Endothelial cell of umbilical vein (primary cell): ENCODE measurements around the gene RAP1GDS1. TPM values are rescaled to one million over a fixed set of nuclear protein-coding genes. Genes with fewer than 3 reads are reported as not detected.

Experiments
- BruUV-seq: library from RNA; stranded (reverse); fragments of 400-500 nt; replicated peaks from 2 replicates; lab custom pipeline; 2021; lab: Mats Ljungman, UMichigan
- CTCF ChIA-PET: fragments of 300-600, 350-600 bp; sonication (Branson Sonifier 250); formaldehyde crosslinking; loops from one replicate; lab custom pipeline; 2021; ENCODE audit warnings: antibody characterized with exemption, inconsistent platforms; lab: Charles Lee
- POLR2A ChIA-PET: fragments of 300-600, 350-600 bp; sonication (Branson Sonifier 250); formaldehyde crosslinking; loops from one replicate; lab custom pipeline; 2021; ENCODE audit warnings: antibody characterized with exemption, inconsistent platforms; lab: Charles Lee
- DNase-seq: peaks from one replicate; pipeline ENCODE4 v3.0.0-alpha.2; 2011; ENCODE audit warnings: low read depth, low spot score
- FAIRE-seq: peaks from 2 replicates; lab custom pipeline; 2011; peaks lifted over from hg19 to GRCh38; lab: Jason Lieb, UNC
- H2AFZ ChIP-seq: 2 replicates; pipeline ENCODE4 v1.6.0; 2012; ENCODE audit warnings: low read depth, low read length, control low read depth, inconsistent platforms
- H3K27ac ChIP-seq: 2 replicates; pipeline ENCODE4 v1.5.1; 2011; ENCODE audit warnings: low read depth, mild to moderate bottlenecking, control low read depth, low read length, moderate library complexity; ENCODE audit not compliant: insufficient read depth
- H3K27me3 ChIP-seq, 2 experiments: 2 replicates each; pipeline versions ENCODE4 v1.6.0 to v1.6.1; 2011; ENCODE audit warnings: low read length in 2 of 2, mixed read lengths in 1 of 2; ENCODE audit not compliant: control insufficient read depth in 2 of 2, insufficient read depth in 2 of 2
- H3K36me3 ChIP-seq, 2 experiments: 2 replicates in 1 of 2; 3 replicates in 1 of 2; pipeline ENCODE4 v1.5.1; 2011; ENCODE audit warnings: low read length in 2 of 2, mild to moderate bottlenecking in 1 of 2, moderate library complexity in 1 of 2; ENCODE audit not compliant: control insufficient read depth in 2 of 2, insufficient read depth in 2 of 2; ENCODE audit errors: extremely low read depth in 1 of 2
- H3K4me1 ChIP-seq: 3 replicates; pipeline ENCODE4 v1.5.1; 2011; ENCODE audit warnings: mild to moderate bottlenecking, low read length; ENCODE audit not compliant: control insufficient read depth, insufficient read depth; ENCODE audit errors: extremely low read depth
- H3K4me2 ChIP-seq: 2 replicates; pipeline ENCODE4 v1.6.1; 2011; ENCODE audit warnings: low read length, control low read depth, mixed read lengths; ENCODE audit not compliant: insufficient read depth
- H3K4me3 ChIP-seq, 3 experiments: fragments of 200-600 bp in 1 of 3; sonication (generic), shearing (Covaris generic) in 1 of 3; replicated peaks in 1 of 3; 2 replicates each; pipeline ENCODE4 v1.5.1; 2011 to 2016; ENCODE audit warnings: control low read depth in 3 of 3, low read length in 3 of 3, mild to moderate bottlenecking in 2 of 3, inconsistent platforms in 1 of 3, low read depth in 1 of 3, moderate library complexity in 1 of 3; ENCODE audit not compliant: insufficient read depth in 1 of 3
- H3K79me2 ChIP-seq: 2 replicates; pipeline ENCODE4 v1.6.0; 2012; ENCODE audit warnings: low read length, inconsistent platforms; ENCODE audit not compliant: control insufficient read depth, insufficient read depth
- H3K9ac ChIP-seq: replicated peaks from 2 replicates; pipeline ENCODE3; 2011; ENCODE audit warnings: low read length, control low read depth; ENCODE audit not compliant: insufficient read depth; ENCODE audit errors: extremely low read depth
- H3K9me1 ChIP-seq: replicated peaks from 3 replicates; pipeline ENCODE4 v1.6.0; 2011; ENCODE audit warnings: mild to moderate bottlenecking, low read length; ENCODE audit not compliant: control insufficient read depth, insufficient read depth; ENCODE audit errors: extremely low read depth
- H3K9me3 ChIP-seq: replicated peaks from 2 replicates; pipeline ENCODE4 v1.5.1; 2012; ENCODE audit warnings: low read length, inconsistent platforms; ENCODE audit not compliant: control insufficient read depth, insufficient read depth
- H4K20me1 ChIP-seq: replicated peaks from 2 replicates; pipeline ENCODE3; 2011; ENCODE audit warnings: mild to moderate bottlenecking, low read length; ENCODE audit not compliant: control insufficient read depth, insufficient read depth; ENCODE audit errors: extremely low read depth
- CTCF ChIP-seq, 2 donors: IDR thresholded peaks; 1 replicate in 1 of 2; 2 replicates in 1 of 2; pipeline ENCODE4 v1.5.1; 2011; ENCODE audit warnings: low read length in 2 of 2, mild to moderate bottlenecking in 2 of 2, moderate library complexity in 2 of 2, control low read depth in 1 of 2, inconsistent platforms in 1 of 2, low read depth in 1 of 2; ENCODE audit not compliant: insufficient read depth in 1 of 2; ENCODE audit errors: extremely low read depth in 1 of 2
- FOS ChIP-seq: IDR thresholded peaks from 2 replicates; pipeline ENCODE4 v1.6.1; 2011; ENCODE audit warnings: mild to moderate bottlenecking, low read length, moderate library complexity, borderline replicate concordance; ENCODE audit not compliant: insufficient read depth
- GATA2 ChIP-seq: IDR thresholded peaks from 2 replicates; pipeline ENCODE4 v1.7.0; 2011; ENCODE audit warnings: low read depth, mild to moderate bottlenecking, moderate library complexity, mixed read lengths, low read length; ENCODE audit not compliant: insufficient read length, insufficient read depth
- MYC ChIP-seq: IDR thresholded peaks from one replicate; pipeline ENCODE4 v1.6.1; 2011; ENCODE audit warnings: mild to moderate bottlenecking, low read depth, low read length
- POLR2A ChIP-seq: IDR thresholded peaks from 2 replicates; pipeline ENCODE4 v1.6.1; 2012; ENCODE audit warnings: low read depth, mild to moderate bottlenecking, control low read depth, low read length
- POLR2AphosphoS5 ChIP-seq: IDR thresholded peaks from 2 replicates; pipeline ENCODE4 v1.6.1; 2012; ENCODE audit warnings: low read depth, mild to moderate bottlenecking, control low read depth, low read length, moderate library complexity; ENCODE audit not compliant: insufficient read depth
- dilution Hi-C: fragments of 300-500 bp; cut with MboI; formaldehyde crosslinking; loops from one replicate; pipeline ENCODE4 v1.15.0; 2019; ENCODE audit warnings: low sequenced_read_pairs; ENCODE audit not compliant: extremely low pct_ligation_motif_present
- intact Hi-C: fragments of 100-400 bp; cut with micrococcal nuclease; formaldehyde crosslinking; loops from one replicate; pipeline ENCODE4 v1.10.0; 2022
- polyA plus RNA-seq, 4 experiments: library from polyadenylated mRNA; depleted of rRNA in 3 of 4; stranded (reverse) in 3 of 4; unstranded in 1 of 4; fragments of >200 nt; gene quantifications; 2 replicates each; pipeline versions ENCODE4 v1.2.1 to v1.2.3, GENCODE V29; 2011 to 2012; ENCODE audit warnings: missing spikeins in 1 of 4
- total RNA-seq: library from RNA; stranded (reverse); gene quantifications from 2 replicates; pipeline ENCODE4 v1.2.3, GENCODE V29; 2021

Gene RAP1GDS1
- total and polyA plus RNA-seq, 2 donors (not counting 3 experiments of a cell fraction or from before 2014, with no cell fraction given): 17.6 to 52.8 TPM

- H3K79me2 ChIP-seq: peaks cover 4% of the 10 kb centered on the region
- peaks cover 0 to 4% of the 10 kb centered on the region in 2 experiments for H3K36me3 ChIP-seq
- dilution Hi-C loops: no loop called here
- H3K4me3 ChIP-seq: no peak overlapping the region
- no peak overlapping the region for H2AFZ ChIP-seq
- no peak for DNase-seq
- ChIA-PET POLR2A (no interaction called here), CTCF (no interaction called here)
- no peaks in the 10 kb centered on the region for H3K27me3 ChIP-seq
- H3K4me2 ChIP-seq: no peak overlapping the region
- intact Hi-C loops: no loop called here
- TF ChIP-seq FOS (no peak), MYC (no peak), GATA2 (no peak), POLR2A (no peak), POLR2AphosphoS5 (no peak), CTCF (IDR thresholded peaks at IDR 0.05; ENCODE audit: extremely low read depth in 1 of 2, insufficient read depth in 1 of 2, low read depth in 1 of 2, low read length in 2 of 2) (no peak)
- no peaks in the 10 kb centered on the region for H3K4me1 ChIP-seq
- no peaks in the 10 kb centered on the region for H3K9me3 ChIP-seq
- FAIRE-seq: no peak
- no peak overlapping the region for H3K9ac ChIP-seq
- no peaks in the 10 kb centered on the region for H3K9me1 ChIP-seq
- H3K27ac ChIP-seq: no peak overlapping the region
- H4K20me1 ChIP-seq: no peaks in the 10 kb centered on the region
- no TSS peak for BruUV-seq
These were observed 230.8 kb downstream of the RAP1GDS1 start for GRCh38 chr4:98491899-98492559.
